IPS DF 4.7 (cell line): ENCODE measurements around the gene MOB4.
"Not testable (repeated sequence)": the region's sequence is repeated elsewhere in the genome, so short reads cannot be mapped to it uniquely, and the experiment has no call there.

ENCODE experiments used
- DNase-seq: peaks from one replicate; pipeline ENCODE4 v3.0.0-alpha.2; 2013; ENCODE audit warnings: low spot score; ENCODE audit errors: extremely low read depth

The MOB4 gene

GRCh38 chr2:197515739-197516392 lies at the start of gene MOB4:
TSS of gene MOB4 (plus strand) at chr2:197516066. CDS start at chr2:197516087, 21 bp downstream.
- DNase-seq: peak; percentile 72

DNA sequence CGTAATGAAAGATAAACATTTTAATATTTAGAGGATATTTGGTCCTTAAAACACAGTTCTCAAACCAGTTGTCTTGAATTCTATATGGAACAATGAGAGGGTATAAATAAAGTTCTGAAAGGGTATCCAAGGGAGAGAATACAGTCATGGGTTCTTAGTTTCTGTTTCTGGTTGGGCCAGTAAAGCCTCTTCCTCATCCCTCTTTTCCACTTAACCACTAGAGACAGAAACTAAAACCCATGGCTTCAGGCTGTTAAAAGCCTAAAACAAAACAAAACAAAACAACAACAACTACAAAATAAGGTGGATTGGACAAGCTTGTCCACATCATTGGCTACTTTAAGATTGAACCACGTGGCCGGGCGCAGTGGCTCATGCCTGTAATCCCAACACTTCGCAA lies 43.7 kb upstream of the MOB4 start:
- DNase-seq: no peak

GRCh38 chr2:197477797-197478196 lies 38.1 kb upstream of the MOB4 start:
- no peak for DNase-seq

DNA sequence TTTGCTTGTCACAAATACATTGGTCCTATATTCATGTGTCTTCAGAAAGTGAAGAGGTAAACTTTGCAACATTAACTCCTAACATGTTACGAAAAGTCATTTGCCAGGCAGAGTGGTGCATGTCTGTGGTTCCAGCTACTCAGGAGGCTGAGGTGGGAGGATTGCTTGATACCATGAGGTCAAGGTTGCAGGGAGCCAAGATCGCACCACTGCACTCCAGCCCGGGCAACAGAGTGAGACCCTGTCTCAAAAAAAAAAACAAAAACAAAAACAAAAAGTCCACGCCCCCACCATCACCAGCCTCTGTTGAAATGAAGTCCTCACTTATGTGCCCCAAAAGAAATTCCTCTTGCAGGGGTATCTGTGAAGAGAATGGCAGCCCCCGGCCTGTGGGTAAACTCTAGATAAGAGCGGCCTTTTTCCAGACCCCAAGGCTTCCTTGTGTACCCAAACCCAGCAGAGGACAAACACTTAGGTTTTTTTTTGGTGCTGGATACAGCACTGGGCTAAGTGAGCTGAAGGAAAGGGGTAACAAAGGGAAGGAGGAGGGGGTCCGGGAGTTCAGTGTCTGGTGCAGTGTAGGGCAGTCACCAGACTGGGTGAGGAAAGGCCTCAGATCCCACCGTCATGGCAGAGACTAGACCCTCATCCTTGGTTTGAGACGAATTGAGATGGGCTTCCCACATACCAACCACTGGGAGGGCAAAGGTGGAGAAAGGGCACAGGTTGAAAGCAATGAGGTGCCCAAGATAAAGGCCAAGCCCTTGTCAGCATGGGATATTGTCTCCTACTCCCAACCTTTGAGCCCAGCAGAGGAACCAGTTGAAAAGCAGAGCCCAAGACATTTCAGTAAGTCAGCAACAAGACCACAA lies 35.5 kb upstream of the MOB4 start:
- DNase-seq: no peak

- DNase-seq: not testable (repeated sequence)
These were observed 31.6 kb upstream of the MOB4 start for GRCh38 chr2:197484248-197484647.

GRCh38 chr2:197486175-197486574 lies 29.7 kb upstream of the MOB4 start:
- DNase-seq: no peak

DNA sequence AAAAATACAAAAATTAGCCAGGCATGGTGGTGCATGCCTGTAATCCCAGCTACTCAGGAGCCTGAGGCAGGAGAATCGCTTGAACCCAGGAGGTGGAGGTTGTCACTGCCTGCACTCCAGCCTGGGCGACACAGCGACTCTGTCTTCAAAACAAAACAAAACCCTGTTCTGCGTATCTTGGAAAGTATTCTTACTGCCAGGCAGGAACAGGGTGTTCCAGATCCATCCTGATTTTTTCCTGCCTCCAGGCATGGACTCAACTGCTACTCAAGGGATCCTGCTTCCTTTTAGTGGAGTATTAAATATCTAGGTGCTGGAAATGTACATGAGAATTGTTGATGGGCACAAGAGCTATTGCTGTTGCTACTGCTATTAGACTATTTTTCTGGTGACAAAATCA lies 28.5 kb upstream of the MOB4 start:
- no peak for DNase-seq

DNA sequence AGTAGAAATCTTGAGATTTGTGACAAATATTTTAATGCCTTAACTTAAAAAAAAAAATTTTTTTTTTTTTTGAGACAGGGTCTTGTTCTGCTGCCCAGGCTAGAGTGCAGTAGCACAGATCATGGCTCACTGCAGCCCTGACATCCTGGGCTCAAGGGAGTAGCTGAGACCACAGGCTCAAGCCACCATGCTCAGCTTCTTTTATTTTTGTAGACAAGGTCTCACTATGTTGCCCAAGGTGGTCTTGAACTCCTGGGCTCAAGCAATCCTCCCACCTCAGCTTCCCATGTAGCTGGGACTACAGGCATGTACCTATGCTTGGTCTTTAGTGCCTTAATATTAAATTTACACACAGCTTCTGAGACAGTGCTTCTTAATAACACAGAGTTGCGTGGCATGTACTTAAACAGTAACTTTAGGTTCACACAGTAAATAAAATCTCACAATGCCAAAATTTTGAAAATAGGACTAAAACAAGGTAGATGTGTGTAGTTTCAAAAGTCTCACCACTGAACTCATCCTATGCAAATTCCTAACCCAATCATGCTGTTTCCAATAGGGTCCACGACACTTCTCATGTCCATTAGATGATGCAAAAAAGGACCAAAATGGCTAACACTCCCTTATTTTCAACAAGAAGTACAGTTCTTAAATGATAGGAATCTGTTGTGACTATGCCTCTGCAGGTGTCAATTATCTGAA lies 20.3 kb upstream of the MOB4 start:
- no peak for DNase-seq

DNA sequence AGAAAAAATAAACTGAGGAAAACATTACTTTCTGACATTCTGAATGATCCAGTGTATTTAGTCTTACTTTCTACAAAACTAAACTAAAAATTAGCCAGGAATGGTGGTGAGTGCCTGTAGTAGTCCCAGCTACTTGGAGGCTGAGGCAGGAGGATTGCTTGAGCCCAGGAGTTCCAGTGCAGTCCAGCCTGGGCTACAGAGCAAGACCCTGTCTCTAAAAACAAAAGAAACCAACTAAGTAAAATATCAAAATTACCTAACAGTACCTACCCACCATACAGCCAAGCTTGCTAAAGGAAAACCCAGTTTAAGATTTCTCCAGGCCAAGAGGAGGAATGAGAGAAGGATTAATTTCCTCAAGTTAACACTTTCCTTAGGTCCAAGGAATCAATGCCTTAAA lies 19.2 kb upstream of the MOB4 start:
- no peak for DNase-seq

- DNase-seq: no peak
These were observed 18.5 kb upstream of the MOB4 start for GRCh38 chr2:197497326-197497725.

- DNase-seq: no peak
These were observed 17.5 kb upstream of the MOB4 start for GRCh38 chr2:197498235-197498936.

GRCh38 chr2:197498937-197499593 lies 16.8 kb upstream of the MOB4 start:
- DNase-seq: no peak

- DNase-seq: peak; percentile 97
These were observed 16.0 kb upstream of the MOB4 start, which contains the start of the genes HSPD1 and HSPE1 for GRCh38 chr2:197499594-197500502. TSS of gene HSPD1 (minus strand) at chr2:197499840. CDS start at chr2:197498848, 992 bp downstream. TSS of gene HSPE1 (plus strand) at chr2:197500379. CDS start at chr2:197500437, 58 bp downstream.

- no peak for DNase-seq
These were observed 15.2 kb upstream of the MOB4 start for GRCh38 chr2:197500503-197501131.

DNA sequence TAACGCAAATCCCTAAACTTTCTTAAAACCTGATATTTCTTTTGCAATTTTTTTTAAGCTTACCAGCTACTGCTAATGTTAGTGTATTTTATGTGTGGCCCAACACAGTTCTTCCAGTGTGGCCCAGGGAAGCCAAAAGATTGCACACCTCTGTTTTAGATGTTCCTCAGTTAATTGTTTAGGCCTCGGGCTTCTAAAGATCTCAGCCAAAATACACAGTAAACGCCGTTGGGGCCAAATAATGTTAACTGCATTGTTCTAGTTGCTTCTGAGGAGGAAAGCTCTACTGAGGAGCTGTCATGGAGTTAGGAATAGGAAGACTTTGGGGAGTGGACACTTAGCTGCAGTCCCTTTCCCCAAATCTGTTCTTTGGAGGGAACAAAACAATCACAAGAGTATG lies 13.7 kb upstream of the MOB4 start:
- no peak for DNase-seq

DNA sequence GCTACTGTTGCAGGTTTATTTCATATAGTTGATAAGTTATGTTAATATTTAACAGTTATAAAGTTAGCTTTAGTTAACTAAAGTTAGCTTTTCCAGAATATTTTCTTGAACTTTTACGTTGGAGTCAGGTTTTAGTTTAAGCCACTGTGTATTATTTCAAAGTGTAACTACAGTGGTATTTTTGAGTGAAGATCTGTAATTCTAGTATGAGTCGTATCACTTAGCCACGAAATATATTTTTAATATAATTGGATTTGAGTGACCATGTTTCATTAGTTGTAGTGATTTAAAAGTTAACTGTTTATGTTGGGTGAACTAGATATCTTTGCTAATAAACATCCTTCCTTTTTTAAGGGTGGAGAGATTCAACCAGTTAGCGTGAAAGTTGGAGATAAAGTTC lies 13.2 kb upstream of the MOB4 start:
- no peak for DNase-seq

DNA sequence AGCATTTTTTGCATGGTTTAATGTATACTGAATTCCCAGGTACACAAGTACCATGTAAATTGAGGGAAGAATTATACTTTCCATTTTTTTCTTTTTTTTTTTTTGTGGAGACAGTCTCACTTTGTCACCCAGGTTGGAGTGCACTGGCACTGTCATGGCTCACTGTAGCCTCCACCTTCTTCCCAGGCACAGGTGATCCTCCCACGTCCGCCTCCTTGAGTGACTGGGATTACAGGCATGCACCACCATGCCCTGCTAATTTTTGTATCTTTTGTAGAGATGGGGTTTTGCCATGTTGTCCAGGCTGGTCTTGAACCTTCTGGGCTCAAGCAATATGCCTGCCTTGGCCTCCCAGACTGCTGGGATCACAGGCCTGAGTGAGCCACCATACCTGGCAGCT lies 11.9 kb upstream of the MOB4 start:
- no peak for DNase-seq

GRCh38 chr2:197504512-197504911 lies 11.4 kb upstream of the MOB4 start:
- DNase-seq: no peak

DNA sequence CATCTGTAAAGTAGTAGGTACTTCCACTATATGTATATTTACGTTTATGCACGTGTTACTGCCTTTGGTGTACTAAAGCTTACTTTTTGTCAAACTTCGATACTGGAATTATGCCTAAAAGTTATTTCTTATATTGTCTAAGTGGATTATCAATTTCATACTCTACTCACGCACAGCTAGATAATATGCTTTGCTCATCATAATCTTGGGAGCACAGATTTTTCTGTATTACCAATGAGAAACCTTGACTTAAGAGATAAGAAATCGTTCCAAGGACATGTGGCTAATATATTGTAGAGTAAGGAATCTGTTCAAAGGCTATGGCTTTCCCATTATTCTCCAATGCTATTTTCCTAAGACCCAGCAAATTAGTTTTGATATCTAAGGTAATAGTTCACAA lies 9.2 kb upstream of the MOB4 start:
- no peak for DNase-seq
